ENCODE measurements around the gene DHRS13.
A peak's percentile ranks its signal among the peaks of the same experiment; 100 is the strongest.

DHRS13 gene

GRCh38 chr17:28892024-28892423 is 10.9 kb downstream of the DHRS13 start:
- peak; percentile 89 for DNase-seq (ENCODE audit: low read depth)
- H3K4me3 ChIP-seq (ENCODE audit: low read depth, low read length) = no peak overlapping the region
- TF ChIP-seq, protein P1, sequence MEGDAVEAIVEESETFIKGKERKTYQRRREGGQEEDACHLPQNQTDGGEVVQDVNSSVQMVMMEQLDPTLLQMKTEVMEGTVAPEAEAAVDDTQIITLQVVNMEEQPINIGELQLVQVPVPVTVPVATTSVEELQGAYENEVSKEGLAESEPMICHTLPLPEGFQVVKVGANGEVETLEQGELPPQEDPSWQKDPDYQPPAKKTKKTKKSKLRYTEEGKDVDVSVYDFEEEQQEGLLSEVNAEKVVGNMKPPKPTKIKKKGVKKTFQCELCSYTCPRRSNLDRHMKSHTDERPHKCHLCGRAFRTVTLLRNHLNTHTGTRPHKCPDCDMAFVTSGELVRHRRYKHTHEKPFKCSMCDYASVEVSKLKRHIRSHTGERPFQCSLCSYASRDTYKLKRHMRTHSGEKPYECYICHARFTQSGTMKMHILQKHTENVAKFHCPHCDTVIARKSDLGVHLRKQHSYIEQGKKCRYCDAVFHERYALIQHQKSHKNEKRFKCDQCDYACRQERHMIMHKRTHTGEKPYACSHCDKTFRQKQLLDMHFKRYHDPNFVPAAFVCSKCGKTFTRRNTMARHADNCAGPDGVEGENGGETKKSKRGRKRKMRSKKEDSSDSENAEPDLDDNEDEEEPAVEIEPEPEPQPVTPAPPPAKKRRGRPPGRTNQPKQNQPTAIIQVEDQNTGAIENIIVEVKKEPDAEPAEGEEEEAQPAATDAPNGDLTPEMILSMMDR (IDR thresholded peaks at IDR 0.05; ENCODE audit: insufficient read depth, low read depth, low read length, missing control alignments) = no peak

GRCh38 chr17:28891201-28891600 is 11.7 kb downstream of the DHRS13 start:
- H3K4me3 ChIP-seq (ENCODE audit: low read depth, low read length) = no peak overlapping the region
- TF ChIP-seq, protein P1 (IDR thresholded peaks at IDR 0.05; ENCODE audit: insufficient read depth, low read depth, low read length, missing control alignments) = no peak
- no peak for DNase-seq (ENCODE audit: low read depth)

GRCh38 chr17:28889996-28890395 is 12.9 kb downstream of the DHRS13 start:
- no peak for DNase-seq (ENCODE audit: low read depth)
- TF ChIP-seq, protein P1 (IDR thresholded peaks at IDR 0.05; ENCODE audit: insufficient read depth, low read depth, low read length, missing control alignments) = no peak
- H3K4me3 ChIP-seq (ENCODE audit: low read depth, low read length) = no peak overlapping the region

- no peak overlapping the region for H3K4me3 ChIP-seq (ENCODE audit: low read depth, low read length)
- TF ChIP-seq, protein P1 (IDR thresholded peaks at IDR 0.05; ENCODE audit: insufficient read depth, low read depth, low read length, missing control alignments) = no peak
- DNase-seq (ENCODE audit: low read depth) = no peak
Measured at GRCh38 chr17:28888832-28889231, 14.0 kb downstream of the DHRS13 start.

- peak; percentile 44 for DNase-seq (ENCODE audit: low read depth)
- no peak overlapping the region for H3K4me3 ChIP-seq (ENCODE audit: low read depth, low read length)
- TF ChIP-seq, protein P1 (IDR thresholded peaks at IDR 0.05; ENCODE audit: insufficient read depth, low read depth, low read length, missing control alignments) = no peak
Measured at GRCh38 chr17:28887871-28888471, 14.9 kb downstream of the DHRS13 start.

DNA sequence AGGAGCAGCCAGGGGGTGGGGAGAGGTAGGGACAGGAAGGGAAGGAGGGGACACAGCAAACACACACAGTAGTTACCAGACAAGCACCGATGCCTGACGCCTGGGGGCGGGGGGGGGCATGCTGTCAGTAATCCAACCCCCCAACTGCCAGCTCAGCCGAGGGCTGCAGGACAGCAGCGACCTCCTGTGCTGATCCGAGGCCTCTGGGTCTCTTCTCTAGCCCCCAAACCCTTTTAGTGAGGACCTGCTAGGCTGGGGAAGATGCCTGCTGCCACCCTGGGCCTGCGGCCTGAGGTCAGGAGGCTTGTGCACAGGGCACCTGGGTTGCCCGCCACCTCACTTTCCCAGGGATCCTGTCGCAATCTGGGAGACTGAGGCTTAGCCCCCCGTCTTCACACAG is 16.9 kb downstream of the DHRS13 start:
- no peak overlapping the region for H3K4me3 ChIP-seq (ENCODE audit: low read depth, low read length)
- TF ChIP-seq, protein P1 (IDR thresholded peaks at IDR 0.05; ENCODE audit: insufficient read depth, low read depth, low read length, missing control alignments) = no peak
- no peak for DNase-seq (ENCODE audit: low read depth)

GRCh38 chr17:28885363-28885762 is 17.5 kb downstream of the DHRS13 start:
- H3K4me3 ChIP-seq (ENCODE audit: low read depth, low read length) = no peak overlapping the region
- DNase-seq (ENCODE audit: low read depth) = no peak
- TF ChIP-seq, protein P1 (IDR thresholded peaks at IDR 0.05; ENCODE audit: insufficient read depth, low read depth, low read length, missing control alignments) = no peak
